Aorta (tissue), 5 donors: Measurements from ENCODE around the gene BRD4. TPM values are rescaled to one million over a fixed set of nuclear protein-coding genes. Genes with fewer than 3 reads are reported as not detected.

Experiments used
- ATAC-seq: fragments of 200-7000 bp; cut with Tn5 transposase; one replicate; pipeline ENCODE4 v1.9.1; 2022; ENCODE audit warnings: moderate library complexity; ENCODE audit not compliant: low FRiP score
- DNase-seq, 2 donors: peaks; one replicate each; pipeline ENCODE4 v3.0.0-alpha.2; 2020
- H3K27ac ChIP-seq, 2 donors: one replicate each; pipeline ENCODE4 v1.5.1; 2013; ENCODE audit warnings: low read length in 2 of 2, mild to moderate bottlenecking in 2 of 2, moderate library complexity in 2 of 2, control low read depth in 1 of 2, inconsistent platforms in 1 of 2, low read depth in 1 of 2
- H3K27me3 ChIP-seq, 2 donors: one replicate each; pipeline ENCODE4 v1.6.1; 2013; ENCODE audit warnings: control low read depth in 1 of 2, low read length in 1 of 2, mild to moderate bottlenecking in 1 of 2, moderate library complexity in 1 of 2; ENCODE audit not compliant: insufficient read depth in 2 of 2, control insufficient read depth in 1 of 2
- H3K36me3 ChIP-seq, 2 donors: one replicate each; pipeline ENCODE4 v1.6.1; 2013; ENCODE audit warnings: control low read depth in 1 of 2, low read length in 1 of 2, mild to moderate bottlenecking in 1 of 2; ENCODE audit not compliant: insufficient read depth in 2 of 2, control insufficient read depth in 1 of 2
- H3K4me1 ChIP-seq, 2 donors: one replicate each; pipeline ENCODE4 v1.6.1; 2013; ENCODE audit warnings: low read length in 2 of 2, control low read depth in 1 of 2, mild to moderate bottlenecking in 1 of 2, moderate library complexity in 1 of 2; ENCODE audit not compliant: insufficient read depth in 2 of 2, control insufficient read depth in 1 of 2
- H3K4me3 ChIP-seq, 2 donors: one replicate each; pipeline ENCODE4 v1.5.1; 2013; ENCODE audit warnings: low read length in 2 of 2, control low read depth in 1 of 2, mild to moderate bottlenecking in 1 of 2
- H3K9me3 ChIP-seq: one replicate; pipeline ENCODE4 v1.6.1; 2013; ENCODE audit warnings: mild to moderate bottlenecking, low read length; ENCODE audit not compliant: control insufficient read depth
- WGBS, 2 donors: extraction: QIAGEN DNeasy Blood & Tissue Kit; methylation state at CpG; one replicate each; pipeline ENCODE4 v1.1.7; 2013; 5-methylcytosine and 5-hydroxymethylcytosine counted together
- intact Hi-C, 2 donors: fragments of 100-400 bp; cut with DNase I; formaldehyde crosslinking; loops; one replicate each; pipeline versions ENCODE4 v1.14.2 to v1.15.0; 2022
- polyA plus RNA-seq, 2 donors: library from polyadenylated mRNA; stranded (reverse); fragments of 200-250 nt; gene quantifications; one replicate each; pipeline ENCODE4 v1.2.3, GENCODE V29; 2013
- total RNA-seq, 2 donors: library from RNA; stranded (reverse); fragmentation: NEBNext Ultra II Directional; extraction: Animal tissue kit (Norgen Biotek cat#: 25700); gene quantifications; one replicate each; pipeline ENCODE4 v1.2.1, GENCODE V29; 2021
- donor health status: healthy with polysubstance abuse.
- donor health status: Bipolar disorder and iron deficiency.
- donor health status: DM: no; HTN: no; CAD: no.
- donor health status: DM: no; HTN: no; CAD: no.
- donor health status: DM: yes; HTN: yes; CAD: no.

Gene BRD4
- total and polyA plus RNA-seq, 4 donors = 12.3 to 126 (median 86.6) TPM

DNA sequence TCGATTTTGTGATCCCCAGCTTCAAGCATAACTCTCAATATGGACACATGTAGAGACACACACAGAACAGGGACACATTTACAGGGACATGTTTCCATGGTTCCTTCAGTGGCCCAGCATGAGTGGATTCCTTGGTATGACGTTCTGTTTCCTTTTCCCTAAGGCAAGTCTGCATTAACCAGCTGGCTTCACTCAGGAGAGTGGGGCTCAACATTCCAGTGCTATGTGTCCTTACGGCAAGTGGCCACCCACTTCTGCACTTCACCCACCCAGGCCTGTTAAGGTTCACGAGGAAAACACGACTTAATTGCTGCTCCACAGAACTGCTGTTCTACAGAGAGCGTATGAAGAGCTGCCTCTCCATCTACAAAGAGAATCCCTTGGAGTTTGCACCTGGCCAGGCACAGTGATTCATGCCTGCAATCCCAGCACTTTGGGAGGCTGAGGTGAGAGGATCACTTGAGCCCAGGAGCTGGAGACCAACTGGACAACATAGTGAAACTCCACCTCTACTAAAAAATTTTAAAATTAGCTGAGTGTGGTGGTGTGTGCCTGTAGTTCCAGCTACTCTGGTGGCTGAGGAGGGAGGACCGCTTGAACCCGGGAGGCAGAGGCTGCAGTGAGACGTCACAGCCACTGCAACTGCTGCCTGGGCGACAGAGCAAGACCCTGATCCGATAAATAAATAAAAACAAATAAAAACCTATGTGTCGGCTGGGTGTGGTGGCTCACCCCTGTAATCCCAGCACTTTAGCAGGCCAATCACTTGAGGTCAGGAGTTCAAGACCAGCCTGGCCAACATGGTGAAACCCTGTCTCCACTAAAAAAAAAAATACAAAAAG lies 32.5 kb downstream of the BRD4 start:
- intact Hi-C loops = no loop called here
- WGBS, 2 donors = 65% methylated on average over 12 of the region's 12 CpGs

GRCh38 chr19:15298847-15299567 lies 33.3 kb downstream of the BRD4 start:
- Histone ChIP-seq H3K27me3 (no peaks in the 10 kb centered on the region), H3K36me3 (no peaks in the 10 kb centered on the region), H3K27ac (no peak overlapping the region), H3K4me3 (no peak overlapping the region), H3K9me3 (no peaks in the 10 kb centered on the region), H3K4me1 (peaks cover 3 to 13% of the 10 kb centered on the region in 2 donors)
- ATAC-seq (no peak), DNase-seq (no peak)
- 84 to 89% methylated on average over 7 of the region's 7 CpGs for WGBS, 2 donors
- intact Hi-C loops = no loop called here

More for the DNA sequence above, 32.5 kb downstream of the BRD4 start:
- Histone ChIP-seq H3K9me3 (no peaks in the 10 kb centered on the region), H3K27ac (no peak overlapping the region), H3K4me3 (no peak overlapping the region), H3K4me1 (peaks cover 3 to 5% of the 10 kb centered on the region in 2 donors), H3K27me3 (no peaks in the 10 kb centered on the region), H3K36me3 (no peaks in the 10 kb centered on the region)
- DNase-seq = no peak
- no peak for ATAC-seq

GRCh38 chr19:15297416-15298224 lies 34.7 kb downstream of the BRD4 start:
- ATAC-seq (peak; percentile 6), DNase-seq (no peak)
- Histone ChIP-seq H3K9me3 (no peaks in the 10 kb centered on the region), H3K4me1 (peaks cover 4 to 17% of the 10 kb centered on the region in 2 donors), H3K36me3 (no peaks in the 10 kb centered on the region), H3K27me3 (no peaks in the 10 kb centered on the region), H3K4me3 (no peak overlapping the region), H3K27ac (peak overlapping the region in 1 of 2 donors; percentile 86)
- 20 to 24% methylated on average over 10 of the region's 10 CpGs for WGBS, 2 donors
- intact Hi-C loops = no loop called here

GRCh38 chr19:15296841-15297415 lies 35.4 kb downstream of the BRD4 start:
- Histone ChIP-seq H3K27me3 (no peaks in the 10 kb centered on the region), H3K27ac (peak overlapping the region in 1 of 2 donors; percentile 86), H3K36me3 (no peaks in the 10 kb centered on the region), H3K4me3 (no peak overlapping the region), H3K9me3 (no peaks in the 10 kb centered on the region), H3K4me1 (peaks cover 4 to 17% of the 10 kb centered on the region in 2 donors)
- WGBS, 2 donors = 15 to 16% methylated on average over 7 of the region's 7 CpGs
- DNase-seq (no peak), ATAC-seq (peak; percentile 15)
- intact Hi-C loops = no loop called here

DNA sequence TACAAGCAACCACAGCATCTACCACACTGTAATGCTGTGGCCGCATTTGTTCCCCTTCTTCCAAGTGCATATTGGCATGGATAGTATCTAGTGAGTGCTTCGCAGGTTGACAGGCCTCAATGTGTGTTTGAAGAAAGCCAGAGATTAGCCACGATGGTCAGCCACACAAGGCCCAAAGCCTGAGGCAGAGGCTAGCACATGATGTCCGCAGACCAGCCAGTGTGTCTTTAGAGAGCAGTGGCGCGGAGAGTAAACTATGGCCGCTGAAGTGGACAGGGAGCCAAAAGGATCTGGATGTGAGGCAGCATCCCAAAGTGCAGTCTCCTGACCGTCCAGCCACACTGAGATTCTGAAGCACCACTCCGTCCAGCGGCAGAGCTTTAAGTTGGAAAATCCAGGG lies 36.0 kb downstream of the BRD4 start:
- Histone ChIP-seq H3K27ac (peak overlapping the region in 1 of 2 donors; percentile 35), H3K36me3 (no peaks in the 10 kb centered on the region), H3K9me3 (no peaks in the 10 kb centered on the region), H3K4me1 (peaks cover 4 to 17% of the 10 kb centered on the region in 2 donors), H3K27me3 (no peaks in the 10 kb centered on the region), H3K4me3 (no peak overlapping the region)
- intact Hi-C loops = no loop called here
- 44 to 46% methylated on average over 10 of the region's 10 CpGs for WGBS, 2 donors
- peak; percentile 27 for ATAC-seq
- no peak for DNase-seq

DNA sequence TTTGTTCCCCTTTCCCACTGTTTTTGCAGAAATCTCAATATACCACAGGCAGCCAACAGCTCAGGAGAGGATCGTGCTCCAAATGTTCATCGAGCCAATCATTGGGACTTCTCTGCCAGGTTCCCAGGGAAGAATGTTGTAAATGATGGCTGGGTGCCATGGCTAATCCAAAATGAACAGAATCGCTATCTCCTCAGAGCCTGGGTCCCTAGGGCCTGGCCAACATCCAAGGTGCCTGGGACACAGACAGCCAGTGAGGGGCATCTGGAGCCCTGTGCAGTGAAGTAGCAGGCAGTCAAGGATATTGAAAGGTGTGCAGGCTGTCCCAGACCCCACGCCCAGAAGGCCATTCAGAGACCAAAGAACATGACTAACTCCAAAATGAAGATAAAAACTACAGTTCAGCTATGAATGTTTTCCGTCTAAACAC lies 37.8 kb downstream of the BRD4 start:
- DNase-seq (no peak), ATAC-seq (no peak)
- H3K27me3 ChIP-seq = no peaks in the 10 kb centered on the region
- intact Hi-C loops = no loop called here
- H3K4me1 ChIP-seq = peaks cover 4 to 17% of the 10 kb centered on the region in 2 donors
- H3K9me3 ChIP-seq = no peaks in the 10 kb centered on the region
- H3K36me3 ChIP-seq = no peaks in the 10 kb centered on the region
- H3K4me3 ChIP-seq = no peak overlapping the region
- H3K27ac ChIP-seq = peak overlapping the region in 1 of 2 donors; percentile 31
- 3 to 6% methylated on average over 5 of the region's 5 CpGs for WGBS, 2 donors

- peak overlapping the region in 1 of 2 donors; percentile 31 for H3K27ac ChIP-seq
- WGBS, 2 donors = 21 to 26% methylated on average over 10 of the region's 10 CpGs
- DNase-seq = no peak
- H3K36me3 ChIP-seq = no peaks in the 10 kb centered on the region
- intact Hi-C loops = no loop called here
- no peak for ATAC-seq
- H3K27me3 ChIP-seq = no peaks in the 10 kb centered on the region
- no peaks in the 10 kb centered on the region for H3K9me3 ChIP-seq
- H3K4me3 ChIP-seq = no peak overlapping the region
- peaks cover 4 to 17% of the 10 kb centered on the region in 2 donors for H3K4me1 ChIP-seq
These were observed 38.4 kb downstream of the BRD4 start for GRCh38 chr19:15293781-15294491.
